B cell (primary cell): ENCODE results near the gene HS3ST3B1. TPM values are rescaled to one million over a fixed set of nuclear protein-coding genes. Genes with fewer than 3 reads are reported as not detected.

Source experiments
- ATAC-seq: fragments of 200-7000 bp; cut with Tn5 transposase; one replicate; pipeline ENCODE4 v1.10.0; 2021; ENCODE audit warnings: low read depth, mild to moderate bottlenecking, moderate number of reproducible peaks, moderate library complexity
- CTCF ChIA-PET: fragments of 350-600 bp; sonication (Branson Sonifier 250); formaldehyde crosslinking; loops from one replicate; lab custom pipeline; 2021; ENCODE audit warnings: antibody characterized with exemption, inconsistent platforms; lab: Charles Lee
- POLR2A ChIA-PET: fragments of 350-600 bp; sonication (Branson Sonifier 250); formaldehyde crosslinking; loops from one replicate; lab custom pipeline; 2021; ENCODE audit warnings: antibody characterized with exemption; lab: Charles Lee
- DNase-seq: peaks from one replicate; pipeline ENCODE4 v3.0.0; 2013
- H2AFZ ChIP-seq: 2 replicates; pipeline ENCODE4 v1.6.1; 2012; ENCODE audit warnings: mild to moderate bottlenecking, low read depth, low read length; ENCODE audit not compliant: insufficient read depth, poor library complexity, severe bottlenecking
- H3K27ac ChIP-seq, 2 donors: 1 replicate in 1 of 2; 2 replicates in 1 of 2; pipeline ENCODE4 v1.5.1; 2012 to 2013; ENCODE audit warnings: low read length in 2 of 2, mild to moderate bottlenecking in 2 of 2, moderate library complexity in 1 of 2
- H3K27me3 ChIP-seq, 4 experiments: fragments of 200-600 bp in 1 of 4; sonication (generic) in 1 of 4; replicated peaks in 1 of 4; 1 replicate in 2 of 4; 2 replicates in 2 of 4; pipeline versions ENCODE4 v1.6.1 to v1.7.0; 2013 to 2016; ENCODE audit warnings: low read length in 3 of 4, mild to moderate bottlenecking in 2 of 4, mixed read lengths in 1 of 4, moderate library complexity in 1 of 4; ENCODE audit not compliant: insufficient read depth in 4 of 4, control insufficient read depth in 3 of 4; ENCODE audit errors: control extremely low read depth in 1 of 4
- H3K36me3 ChIP-seq, 2 experiments: replicated peaks in 1 of 2; 1 replicate in 1 of 2; 2 replicates in 1 of 2; pipeline versions ENCODE4 v1.6.1 to v1.7.1; 2013; ENCODE audit warnings: low read length in 1 of 2; ENCODE audit not compliant: insufficient read depth in 2 of 2, control insufficient read depth in 1 of 2; ENCODE audit errors: control extremely low read depth in 1 of 2, extremely low read depth in 1 of 2
- H3K4me1 ChIP-seq, 2 donors: fragments of 200-600 bp in 1 of 2; sonication (generic) in 1 of 2; 1 replicate in 1 of 2; 2 replicates in 1 of 2; pipeline versions ENCODE4 v1.5.1 to v1.6.1; 2013 to 2017; ENCODE audit warnings: low read length in 2 of 2; ENCODE audit not compliant: control insufficient read depth in 2 of 2, insufficient read depth in 2 of 2
- H3K4me2 ChIP-seq: replicated peaks from 2 replicates; pipeline ENCODE3; 2012; ENCODE audit warnings: mild to moderate bottlenecking, low read depth, low read length; ENCODE audit not compliant: poor library complexity, severe bottlenecking
- H3K4me3 ChIP-seq, 5 experiments: fragments of 200-600 bp in 1 of 5; sonication (generic) in 1 of 5; 1 replicate in 3 of 5; 2 replicates in 2 of 5; pipeline versions ENCODE4 v1.5.1 to v1.7.0; 2011 to 2016; ENCODE audit warnings: low read length in 4 of 5, mild to moderate bottlenecking in 4 of 5, low read depth in 2 of 5, control low read depth in 1 of 5, moderate library complexity in 1 of 5; ENCODE audit not compliant: insufficient read depth in 1 of 5; ENCODE audit errors: control extremely low read depth in 1 of 5, extremely low read depth in 1 of 5
- H3K79me2 ChIP-seq: fragments of 200-600 bp; sonication (generic); one replicate; pipeline ENCODE4 v1.6.0; 2016; ENCODE audit warnings: low read length; ENCODE audit not compliant: control insufficient read depth, insufficient read depth
- H3K9ac ChIP-seq: fragments of 200-600 bp; sonication (generic); 2 replicates; pipeline ENCODE4 v1.6.1; 2017; ENCODE audit warnings: mild to moderate bottlenecking, low read length, moderate library complexity
- H3K9me3 ChIP-seq, 3 donors: one replicate each; pipeline versions ENCODE4 v1.6.1 to v1.7.1; 2013; ENCODE audit warnings: low read length in 2 of 3; ENCODE audit not compliant: control insufficient read depth in 2 of 3, insufficient read depth in 1 of 3; ENCODE audit errors: control extremely low read depth in 1 of 3
- H4K20me1 ChIP-seq: 2 replicates; pipeline ENCODE4 v1.6.0; 2012; ENCODE audit warnings: mild to moderate bottlenecking, low read length; ENCODE audit not compliant: insufficient read depth, control insufficient read depth, poor library complexity, severe bottlenecking
- H3K27ac Mint-ChIP-seq: one replicate; pipeline ENCODE4 v1.8.0; 2021; ENCODE audit warnings: mixed read lengths
- H3K27me3 Mint-ChIP-seq: one replicate; pipeline ENCODE4 v1.8.0; 2021; ENCODE audit warnings: mixed read lengths
- H3K4me1 Mint-ChIP-seq: one replicate; pipeline ENCODE4 v1.8.0; 2021; ENCODE audit warnings: mixed read lengths
- H3K4me3 Mint-ChIP-seq: one replicate; pipeline ENCODE4 v1.8.0; 2021; ENCODE audit warnings: mixed read lengths
- H3K9me3 Mint-ChIP-seq: one replicate; pipeline ENCODE4 v1.8.0; 2022; ENCODE audit warnings: mixed read lengths; ENCODE audit not compliant: insufficient read depth
- CTCF ChIP-seq: fragments of 200-600 bp; IDR thresholded peaks from one replicate; pipeline ENCODE4 v1.8.0; 2022; ENCODE audit warnings: antibody characterized with exemption, mild to moderate bottlenecking
- EZH2 ChIP-seq: IDR thresholded peaks from 2 replicates; pipeline ENCODE4 v1.6.1; 2012; ENCODE audit warnings: borderline replicate concordance, low read depth, mild to moderate bottlenecking, moderate library complexity, low read length; ENCODE audit not compliant: insufficient read depth, poor library complexity, severe bottlenecking
- WGBS: methylation state at CpG from one replicate; pipeline ENCODE4 v1.1.5; 2013; ENCODE audit warnings: missing lambda C conversion rate; ENCODE audit not compliant: insufficient coverage; 5-methylcytosine and 5-hydroxymethylcytosine counted together
- intact Hi-C: fragments of 100-400 bp; cut with micrococcal nuclease; formaldehyde crosslinking; loops from one replicate; pipeline ENCODE4 v1.10.0; 2022
- polyA plus RNA-seq: library from polyadenylated mRNA; depleted of rRNA; stranded (reverse); fragments of >200 nt; gene quantifications from 2 replicates; pipeline ENCODE4 v1.2.3, GENCODE V29; 2012
- total RNA-seq, 2 donors: library from RNA; stranded (reverse); fragments of 120-200 nt in 1 of 2; gene quantifications; 1 replicate in 1 of 2; 2 replicates in 1 of 2; pipeline versions ENCODE4 v1.2.3 to v1.2.4, GENCODE V29; 2013 to 2022

The HS3ST3B1 gene
- total and polyA plus RNA-seq, 2 donors (not counting 1 experiment from before 2014, with no cell fraction given), result 0.75 to 8.4 TPM

GRCh38 chr17:14331982-14332298 is 31.1 kb downstream of the HS3ST3B1 start:
- WGBS, result 100% methylated on average over 1 of the region's 3 CpGs
- H3K4me1 ChIP-seq, result no peaks in the 10 kb centered on the region
- H3K4me1 Mint-ChIP-seq, result peaks cover 6% of the 10 kb centered on the region

GRCh38 chr17:14332331-14332730 is 31.4 kb downstream of the HS3ST3B1 start:
- H3K4me1 ChIP-seq, result no peaks in the 10 kb centered on the region
- ATAC-seq, result no peak
- H3K27ac Mint-ChIP-seq, result no peak overlapping the region

More at GRCh38 chr17:14331982-14332298, 31.1 kb downstream of the HS3ST3B1 start:
- ATAC-seq (no peak), DNase-seq (no peak)
- intact Hi-C loops, result no loop called here
- TF ChIP-seq EZH2, result no peak
- no peak for TF ChIP-seq CTCF
- POLR2A ChIA-PET, result no interaction called here
- Histone ChIP-seq H3K27ac (no peak overlapping the region), H3K4me3 (no peak overlapping the region), H3K36me3 (no peaks in the 10 kb centered on the region), H3K9ac (no peak overlapping the region), H3K27me3 (peaks cover 0 to 3% (median 0%) of the 10 kb centered on the region in 4 experiments), H3K4me2 (no peak overlapping the region), H3K9me3 (peaks cover 0 to 4% (median 0%) of the 10 kb centered on the region in 3 donors), H4K20me1 (no peaks in the 10 kb centered on the region), H2AFZ (no peak overlapping the region), H3K79me2 (no peaks in the 10 kb centered on the region)
- Mint-ChIP-seq H3K4me3 (no peak overlapping the region), H3K27ac (no peak overlapping the region), H3K27me3 (no peaks in the 10 kb centered on the region), H3K9me3 (no peaks in the 10 kb centered on the region)
- CTCF ChIA-PET, result no interaction called here

More at GRCh38 chr17:14332331-14332730, 31.4 kb downstream of the HS3ST3B1 start:
- peaks cover 0 to 4% (median 0%) of the 10 kb centered on the region in 3 donors for H3K9me3 ChIP-seq
- H3K9ac ChIP-seq, result no peak overlapping the region
- intact Hi-C loops, result no loop called here
- H2AFZ ChIP-seq, result no peak overlapping the region
- no peak overlapping the region for H3K4me3 ChIP-seq
- H4K20me1 ChIP-seq, result no peaks in the 10 kb centered on the region
- peaks cover 0 to 3% (median 0%) of the 10 kb centered on the region in 4 experiments for H3K27me3 ChIP-seq
- no peak for DNase-seq
- POLR2A ChIA-PET, result no interaction called here
- Mint-ChIP-seq H3K27me3 (no peaks in the 10 kb centered on the region), H3K9me3 (no peaks in the 10 kb centered on the region), H3K4me1 (peaks cover 8% of the 10 kb centered on the region), H3K4me3 (no peak overlapping the region)
- no peaks in the 10 kb centered on the region for H3K79me2 ChIP-seq
- H3K27ac ChIP-seq, result no peak overlapping the region
- H3K36me3 ChIP-seq, result no peaks in the 10 kb centered on the region
- H3K4me2 ChIP-seq, result no peak overlapping the region
- WGBS, result 87% methylated on average over 4 of the region's 10 CpGs
- no peak for TF ChIP-seq EZH2
- no peak for TF ChIP-seq CTCF
- CTCF ChIA-PET, result no interaction called here
